ENCODE measurements around the gene SPATC1L. TPM values are rescaled to one million over a fixed set of nuclear protein-coding genes. Genes with fewer than 3 reads are reported as not detected.

SPATC1L gene
- total and polyA plus RNA-seq, 2 of the 8 experiments (the other 6 are each of a cell fraction or from before 2014, with no cell fraction given), result 24.9 to 50.0 TPM

GRCh38 chr21:46168238-46168637 is 16.0 kb downstream of the SPATC1L start:
- Histone ChIP-seq H3K4ac (replicated peaks; ENCODE audit: insufficient read length, low read depth, low read length) (no peak overlapping the region), H3K9me3 (ENCODE audit: insufficient read depth in 2 of 2, low read depth in 1 of 2, low read length in 1 of 2) (no peaks in the 10 kb centered on the region), H2BK12ac (ENCODE audit: low read depth, low read length) (no peak overlapping the region), H3K4me2 (ENCODE audit: insufficient read depth in 1 of 2, low read depth in 2 of 2, low read length in 2 of 2) (no peak overlapping the region), H4K91ac (replicated peaks; ENCODE audit: insufficient read length, low read length) (no peak overlapping the region), H4K8ac (ENCODE audit: extremely low read depth, insufficient read depth, low read length) (peak overlapping the region; percentile 57; the same call in 1 of the 2 replicates), H2AK5ac (ENCODE audit: low read depth, low read length) (no peak overlapping the region), H3K14ac (ENCODE audit: insufficient read length) (no peak overlapping the region), H3K9ac (replicated peaks in 1 of 4; ENCODE audit: extremely low read depth in 1 of 4, low read depth in 3 of 4, low read length in 3 of 4) (no peak overlapping the region), H3K79me2 (ENCODE audit: control insufficient read depth in 1 of 2, insufficient read depth in 2 of 2, low read length in 2 of 2) (peaks cover 0 to 6% of the 10 kb centered on the region in 2 experiments; a peak in 1 of 4 replicates), H3K56ac (replicated peaks; ENCODE audit: insufficient read length, low read depth, low read length) (no peak overlapping the region), H3K18ac (ENCODE audit: extremely low read depth, low read length) (no peak overlapping the region), H2BK120ac (replicated peaks; ENCODE audit: low read depth, low read length) (no peak overlapping the region), H4K20me1 (replicated peaks in 1 of 2; ENCODE audit: control insufficient read depth in 1 of 2, insufficient read depth in 2 of 2, low read length in 2 of 2) (peaks cover 0 to 9% of the 10 kb centered on the region in 2 experiments), H3K23ac (ENCODE audit: insufficient read length) (no peak overlapping the region), H3K36me3 (ENCODE audit: control insufficient read depth in 2 of 4, insufficient read depth in 4 of 4, low read length in 3 of 4) (no peaks in the 10 kb centered on the region; a peak in 1 of 8 replicates), H2BK20ac (ENCODE audit: low read length) (no peak overlapping the region), H3K27ac (ENCODE audit: low read depth, low read length) (no peak overlapping the region), H2AFZ (ENCODE audit: low read length) (no peak overlapping the region), H3K4me3 (ENCODE audit: extremely low read depth in 1 of 4, insufficient read depth in 2 of 4, low read depth in 3 of 4, low read length in 4 of 4) (no peak overlapping the region), H3K23me2 (ENCODE audit: low read depth, low read length) (no peaks in the 10 kb centered on the region), H2BK5ac (ENCODE audit: low read depth, low read length) (no peak overlapping the region), H3K4me1 (replicated peaks in 1 of 4; ENCODE audit: control insufficient read depth in 3 of 4, insufficient read depth in 4 of 4, low read length in 3 of 4) (no peaks in the 10 kb centered on the region), H4K5ac (ENCODE audit: insufficient read length, low read depth, low read length) (no peak overlapping the region), H3K27me3 (replicated peaks in 1 of 4; ENCODE audit: control insufficient read depth in 3 of 4, extremely low read depth in 1 of 4, insufficient read depth in 3 of 4, low read length in 3 of 4) (no peaks in the 10 kb centered on the region), H3K79me1 (ENCODE audit: low read depth, low read length) (peaks cover 2% of the 10 kb centered on the region; the same call in 1 of the 2 replicates), H2BK15ac (ENCODE audit: low read length) (no peak overlapping the region)
- POLR2A ChIA-PET (ENCODE audit: partially characterized antibody), result no interaction called here
- FAIRE-seq (no peak), DNase-seq (ENCODE audit: low read depth in 1 of 2, low spot score in 2 of 2) (peak in 1 of 2 experiments; percentile 30)
- WGBS, 2 experiments (ENCODE audit: extremely low coverage in 1 of 2, insufficient coverage in 1 of 2, insufficient read length in 1 of 2, insufficient replicate concordance in 2 of 2, low coverage in 1 of 2, low lambda C conversion rate in 2 of 2, missing lambda C conversion rate in 1 of 2), result 87% methylated on average over 14 of the region's 14 CpGs; no CpG with 5 or more reads in 1 of the 2 experiments
- CTCF ChIA-PET (ENCODE audit: partially characterized antibody), result interaction anchor here (0.8 to 1.6 kb wide), 3 partner anchors 13 to 25 kb away, joined by 3 to 5 read pairs (median 3); partner anchors contain the start of gene FTCD
- TF ChIP-seq TAF7 (optimal IDR thresholded peaks at IDR 0.05; ENCODE audit: borderline replicate concordance, low read depth, low read length) (no peak), CHD2 (IDR thresholded peaks at IDR 0.05; ENCODE audit: low read length) (no peak), CREB1 (IDR thresholded peaks at IDR 0.05) (no peak), CHD1 (IDR thresholded peaks at IDR 0.05; ENCODE audit: low read depth, low read length) (no peak), CBX5 (IDR thresholded peaks at IDR 0.05; ENCODE audit: low read depth, low read length) (no peak), SP1 (IDR thresholded peaks at IDR 0.05; ENCODE audit: low read depth, low read length) (no peak), SIRT6 (IDR thresholded peaks at IDR 0.05; ENCODE audit: low read length) (no peak), RNF2 (IDR thresholded peaks at IDR 0.05; ENCODE audit: borderline replicate concordance, low read depth, low read length, missing control alignments, poor library complexity, severe bottlenecking) (no peak), BACH1 (IDR thresholded peaks at IDR 0.05; ENCODE audit: low read length) (no peak), MAFK (IDR thresholded peaks at IDR 0.05; ENCODE audit: low read depth, low read length) (no peak), PHF8 (conservative IDR thresholded peaks at IDR 0.05; ENCODE audit: low read depth, low read length) (no peak), NANOG (IDR thresholded peaks at IDR 0.05; ENCODE audit: insufficient read depth, low read depth, low read length, poor library complexity, severe bottlenecking) (no peak)
- TF ChIP-seq, protein P1, sequence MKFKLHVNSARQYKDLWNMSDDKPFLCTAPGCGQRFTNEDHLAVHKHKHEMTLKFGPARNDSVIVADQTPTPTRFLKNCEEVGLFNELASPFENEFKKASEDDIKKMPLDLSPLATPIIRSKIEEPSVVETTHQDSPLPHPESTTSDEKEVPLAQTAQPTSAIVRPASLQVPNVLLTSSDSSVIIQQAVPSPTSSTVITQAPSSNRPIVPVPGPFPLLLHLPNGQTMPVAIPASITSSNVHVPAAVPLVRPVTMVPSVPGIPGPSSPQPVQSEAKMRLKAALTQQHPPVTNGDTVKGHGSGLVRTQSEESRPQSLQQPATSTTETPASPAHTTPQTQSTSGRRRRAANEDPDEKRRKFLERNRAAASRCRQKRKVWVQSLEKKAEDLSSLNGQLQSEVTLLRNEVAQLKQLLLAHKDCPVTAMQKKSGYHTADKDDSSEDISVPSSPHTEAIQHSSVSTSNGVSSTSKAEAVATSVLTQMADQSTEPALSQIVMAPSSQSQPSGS (IDR thresholded peaks at IDR 0.05; ENCODE audit: low read length), result no peak
